COR-L47 (cell line): ENCODE results near the gene TLL2.

ENCODE experiments used
- DNase-seq: peaks from one replicate; lab custom pipeline; 2025; lab: John Stamatoyannopoulos, UW

Gene TLL2

DNA sequence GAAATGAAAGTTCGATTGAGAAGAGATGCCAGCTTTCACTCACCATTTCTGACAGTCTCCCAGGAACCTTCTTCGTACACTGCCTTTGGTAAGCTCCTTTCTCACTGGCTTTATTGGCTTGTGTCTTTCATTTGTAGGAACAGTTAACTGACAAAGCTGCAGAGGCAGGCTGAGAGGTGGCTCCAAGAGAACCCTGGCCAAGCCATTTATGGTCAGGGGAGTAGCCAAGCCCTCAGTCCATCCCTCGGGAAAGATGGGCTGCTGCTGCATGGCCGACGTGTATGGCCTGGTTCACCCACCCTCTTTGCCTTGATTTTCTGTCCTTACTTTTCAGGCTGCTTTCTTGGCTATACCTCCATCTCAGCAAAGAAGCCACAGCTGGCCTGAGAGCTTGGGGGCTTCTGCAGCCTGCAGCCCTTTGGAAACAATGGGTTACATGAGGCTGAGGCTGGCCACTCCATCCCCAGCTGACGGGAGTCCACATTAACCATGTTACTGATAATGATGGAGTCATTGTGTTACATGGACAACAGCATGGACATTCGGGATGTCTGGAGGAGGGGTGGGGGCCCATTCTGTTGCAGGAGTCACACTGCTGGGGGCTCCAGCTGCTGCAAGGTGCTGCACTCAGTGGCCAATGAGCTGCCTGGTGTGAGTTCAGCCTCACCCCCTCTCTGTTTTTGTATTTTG lies 154.7 kb downstream of the TLL2 start, which contains the start of gene OPALIN:
Gene OPALIN, minus strand, starts transcription at position 152 of the 690 bp plus-strand sequence. Its CDS starts 106 bp downstream, at position 46.
- no peak for DNase-seq

DNA sequence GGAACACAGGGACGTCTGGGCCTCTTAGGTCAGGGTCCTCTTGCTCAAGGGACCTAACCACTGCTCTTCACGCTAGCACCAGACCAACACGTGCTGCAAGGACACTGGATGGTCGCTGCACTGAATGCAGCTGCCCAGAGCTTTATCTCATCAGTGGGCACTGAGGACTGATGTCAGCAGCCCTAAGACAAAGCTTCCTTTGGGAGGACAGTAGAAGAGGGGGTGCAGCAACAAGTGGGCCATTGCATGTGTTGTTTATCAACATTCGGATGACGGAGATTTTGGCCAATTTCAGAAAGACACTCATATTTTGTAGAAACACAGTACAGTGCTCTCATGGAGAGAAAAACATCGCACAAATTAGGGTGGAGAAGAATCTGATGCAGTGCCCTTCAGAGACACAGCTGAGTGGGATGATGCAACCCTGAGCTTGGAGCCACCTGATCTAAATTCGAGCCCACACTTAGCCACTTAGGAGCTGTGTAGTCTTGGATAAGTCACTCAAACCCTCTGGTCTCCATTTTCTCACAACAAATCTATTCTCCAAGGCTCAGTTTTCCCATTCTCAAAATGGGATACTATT lies 156.6 kb downstream of the TLL2 start:
- DNase-seq = no peak

DNA sequence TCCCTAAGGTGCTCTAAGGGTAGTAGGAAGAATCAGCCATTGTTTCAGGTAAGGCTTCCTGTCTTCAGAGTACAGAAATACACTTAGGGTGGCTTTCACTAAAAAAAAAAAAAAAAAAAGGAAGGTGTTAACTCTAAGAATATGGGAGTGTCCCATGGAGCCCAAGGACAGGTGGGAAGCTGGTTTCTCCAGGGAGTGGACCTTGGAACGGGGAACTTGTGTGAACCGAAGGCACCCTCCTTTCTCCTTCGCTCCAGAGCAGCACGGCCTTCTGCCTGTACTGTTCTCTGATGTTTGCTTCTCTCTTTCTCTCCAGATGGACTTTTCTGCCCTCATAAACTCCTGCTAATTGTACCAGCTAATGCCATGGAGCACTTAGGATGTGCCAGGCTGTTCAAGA lies 161.1 kb downstream of the TLL2 start:
- no peak for DNase-seq

DNA sequence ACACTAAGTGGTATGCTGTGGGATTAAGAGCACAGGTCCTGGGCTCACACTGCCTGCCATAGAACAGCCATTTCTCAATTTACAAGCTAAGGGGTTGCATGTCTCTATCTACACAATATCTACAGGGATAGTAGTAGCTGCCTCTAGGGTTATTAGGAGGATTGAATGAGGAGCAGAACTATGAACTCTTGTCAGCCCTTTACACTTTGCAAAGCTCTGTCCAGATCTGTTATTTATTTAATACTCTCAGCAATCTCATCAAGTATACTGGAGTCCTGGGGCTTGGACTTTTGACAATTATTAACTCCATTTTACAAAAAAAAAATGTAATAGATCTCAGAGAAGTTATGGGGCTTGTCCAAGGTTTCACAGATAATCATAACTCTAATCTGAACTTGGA lies 161.7 kb downstream of the TLL2 start:
- no peak for DNase-seq

DNA sequence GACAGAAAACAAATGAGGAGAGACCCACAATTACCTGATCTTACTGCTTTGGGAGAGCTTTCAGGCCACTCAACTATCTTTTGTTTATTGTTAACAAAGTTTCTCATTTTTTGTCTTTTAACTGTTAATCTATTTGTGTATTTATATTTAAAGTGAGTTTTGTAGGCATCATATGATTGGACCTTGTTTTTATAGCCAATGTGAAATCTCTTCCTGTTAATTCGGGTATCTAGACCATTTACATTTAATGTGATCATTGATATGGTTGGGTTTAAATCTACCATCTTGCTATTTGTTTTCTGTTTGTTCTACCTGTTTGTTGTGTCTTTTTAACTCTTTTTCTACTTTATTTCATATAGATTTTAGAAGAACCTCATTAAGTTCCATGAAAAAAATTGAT lies 167.4 kb downstream of the TLL2 start:
- DNase-seq = no peak

DNA sequence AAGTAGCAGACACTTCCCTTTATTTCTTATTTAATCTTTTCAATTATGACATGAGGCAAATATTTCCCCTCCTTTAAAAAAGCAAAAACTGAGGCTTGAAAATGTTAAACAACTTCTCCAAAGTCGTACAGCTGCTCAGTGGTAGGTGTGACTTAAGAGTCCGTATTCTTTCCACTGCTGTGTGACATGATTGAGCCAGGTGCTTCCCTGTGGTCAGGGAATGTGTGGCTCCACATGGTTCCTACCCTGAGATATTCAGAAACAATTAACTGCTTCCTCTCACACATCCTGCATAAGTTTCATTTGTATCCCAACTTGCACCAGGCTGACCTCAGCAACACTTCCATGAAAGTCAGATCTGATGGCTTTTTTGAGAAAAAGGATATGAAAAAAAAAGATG lies 168.5 kb downstream of the TLL2 start:
- DNase-seq = no peak

DNA sequence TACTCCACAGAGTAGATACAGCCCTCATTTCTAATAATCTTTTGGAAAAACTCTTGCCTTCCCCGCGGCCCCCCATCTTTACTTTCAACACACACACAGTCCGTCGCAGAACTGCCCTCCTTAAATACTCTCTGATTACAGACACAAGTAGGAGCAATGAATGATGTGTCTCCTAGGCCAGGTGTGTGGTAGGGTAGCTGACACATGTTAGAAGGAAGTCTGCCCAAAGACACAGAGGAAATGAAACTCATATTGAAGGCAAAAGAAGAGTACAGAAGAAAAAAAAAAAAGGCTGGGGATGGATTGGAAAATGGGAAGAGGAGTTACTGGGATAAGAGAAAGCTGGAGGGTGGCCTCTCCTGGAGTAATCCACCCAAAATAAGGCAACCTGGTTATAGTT lies 169.5 kb downstream of the TLL2 start:
- no peak for DNase-seq

DNA sequence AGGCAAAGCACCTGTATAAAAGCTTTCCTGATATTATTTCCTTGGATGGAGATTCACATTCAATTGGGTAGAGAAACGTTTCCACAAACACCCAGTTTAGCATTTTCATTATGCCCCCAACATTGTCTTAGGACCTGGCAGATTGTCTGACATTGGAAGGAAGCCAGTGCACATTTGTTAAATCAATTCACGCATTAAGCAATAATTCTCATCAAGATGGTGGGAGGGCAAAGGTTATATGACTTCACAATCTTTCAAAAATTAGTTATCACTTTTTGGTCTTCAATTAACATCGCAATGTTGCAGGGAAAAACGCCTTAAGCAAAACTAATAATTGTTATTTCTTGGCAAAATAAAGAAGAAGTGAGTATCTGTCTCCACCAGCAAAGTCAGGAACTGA lies 171.3 kb downstream of the TLL2 start:
- no peak for DNase-seq

DNA sequence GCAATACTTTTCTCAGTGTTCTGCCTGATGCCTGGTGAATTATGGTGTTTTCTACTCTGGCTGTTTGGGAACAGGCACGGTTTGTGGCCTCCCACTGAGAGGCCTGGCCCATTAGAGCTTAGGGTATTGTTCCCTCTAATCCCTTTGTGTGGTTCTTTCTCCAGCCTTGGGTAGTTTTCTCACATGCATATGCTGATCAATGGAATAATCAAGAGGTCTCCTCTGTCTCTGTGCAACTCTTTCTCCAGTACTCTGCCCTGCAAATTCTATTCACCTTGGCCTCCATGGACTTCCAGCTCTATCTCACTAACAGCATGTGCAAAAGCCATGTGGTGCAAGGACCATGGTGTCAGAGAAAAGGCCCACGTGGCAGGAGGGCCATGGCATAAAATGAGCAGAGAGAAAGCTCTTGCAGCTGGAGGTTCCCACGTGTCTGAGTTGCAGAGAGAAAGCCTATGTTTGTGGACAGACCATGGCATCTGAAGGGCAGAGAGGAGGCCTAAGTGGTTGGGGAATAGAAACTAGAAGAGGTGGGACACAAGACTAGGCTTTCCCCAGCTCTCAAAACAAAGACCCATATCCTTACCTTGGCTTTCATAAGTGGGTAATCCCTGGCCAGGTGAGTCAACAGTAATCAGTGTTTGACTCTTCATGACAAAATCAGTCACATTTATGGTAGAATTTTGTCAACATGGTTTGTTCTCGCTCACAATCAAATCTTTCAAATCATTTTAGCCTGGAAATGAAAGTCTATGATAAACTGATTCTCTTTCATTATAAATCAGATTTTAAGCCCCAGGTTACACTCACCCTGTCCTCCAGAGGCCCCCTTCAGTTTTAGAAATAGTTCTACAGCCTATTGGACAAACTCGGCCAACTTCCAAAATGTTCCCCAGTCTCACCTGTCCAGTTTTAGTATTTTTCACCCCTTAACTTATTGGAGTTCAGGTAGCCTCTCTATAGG lies 172.2 kb downstream of the TLL2 start:
- no peak for DNase-seq

DNA sequence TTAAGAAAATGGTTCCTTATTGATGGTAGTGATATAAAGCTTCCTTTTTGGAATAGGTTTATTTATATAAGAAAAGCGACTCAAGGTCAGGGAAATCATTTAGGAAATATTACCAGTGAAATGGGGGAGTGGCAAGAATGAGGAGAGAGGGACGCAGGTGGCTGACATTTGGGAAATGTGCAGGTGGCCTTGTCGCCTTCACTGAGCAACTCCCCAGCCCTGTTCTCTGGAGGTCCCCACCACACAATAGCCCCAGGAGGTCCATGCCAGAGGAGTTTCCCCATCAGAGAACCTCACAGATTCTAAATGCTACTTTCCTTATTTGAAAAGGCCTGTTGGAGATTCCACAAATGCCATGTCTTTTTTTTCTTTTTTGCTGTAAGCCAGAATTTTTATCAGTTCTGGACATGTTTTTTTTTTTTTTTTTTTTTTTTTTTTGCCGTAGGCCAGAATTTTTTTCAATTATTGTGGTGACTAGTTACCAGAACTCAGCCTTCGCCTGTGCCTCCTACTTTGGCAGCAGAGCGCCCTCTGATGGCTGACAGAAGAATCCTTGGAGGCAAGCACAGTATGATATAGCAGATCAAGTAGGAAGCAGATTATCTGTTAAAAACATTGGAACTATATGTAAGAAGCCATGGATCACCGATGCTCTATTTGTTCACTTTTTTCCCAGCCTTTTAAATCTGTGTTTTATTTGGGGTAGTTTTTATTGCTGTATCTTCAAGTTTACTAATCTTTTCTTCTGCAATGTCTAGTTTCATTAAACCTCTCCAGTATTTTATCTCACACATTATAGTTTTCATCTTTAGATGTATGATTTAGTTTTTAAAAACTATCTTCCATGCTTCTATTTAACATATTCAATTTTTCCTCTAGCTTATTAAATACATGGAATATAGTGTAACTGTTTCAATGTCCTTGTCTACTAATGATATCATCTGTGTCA lies 173.5 kb downstream of the TLL2 start:
- DNase-seq = no peak

DNA sequence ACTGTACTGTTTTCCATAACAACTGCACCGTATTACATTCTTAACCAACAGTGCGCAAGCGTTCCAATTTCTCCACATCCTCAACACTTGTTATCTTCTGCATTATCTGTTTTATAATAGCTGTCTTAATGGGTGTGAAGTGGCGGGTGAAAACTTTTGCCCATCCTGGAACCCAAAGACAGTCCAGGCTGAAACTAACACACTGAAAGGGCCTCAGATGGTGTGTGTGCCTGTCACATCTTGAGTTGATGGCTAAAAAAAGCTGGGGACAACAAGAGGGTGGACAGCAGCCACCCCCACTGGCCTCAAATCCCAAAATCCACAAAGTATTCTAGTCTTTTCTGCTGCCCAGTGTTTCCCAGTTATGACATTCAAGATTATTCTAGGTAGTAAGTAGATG lies 174.3 kb downstream of the TLL2 start:
- DNase-seq = no peak

DNA sequence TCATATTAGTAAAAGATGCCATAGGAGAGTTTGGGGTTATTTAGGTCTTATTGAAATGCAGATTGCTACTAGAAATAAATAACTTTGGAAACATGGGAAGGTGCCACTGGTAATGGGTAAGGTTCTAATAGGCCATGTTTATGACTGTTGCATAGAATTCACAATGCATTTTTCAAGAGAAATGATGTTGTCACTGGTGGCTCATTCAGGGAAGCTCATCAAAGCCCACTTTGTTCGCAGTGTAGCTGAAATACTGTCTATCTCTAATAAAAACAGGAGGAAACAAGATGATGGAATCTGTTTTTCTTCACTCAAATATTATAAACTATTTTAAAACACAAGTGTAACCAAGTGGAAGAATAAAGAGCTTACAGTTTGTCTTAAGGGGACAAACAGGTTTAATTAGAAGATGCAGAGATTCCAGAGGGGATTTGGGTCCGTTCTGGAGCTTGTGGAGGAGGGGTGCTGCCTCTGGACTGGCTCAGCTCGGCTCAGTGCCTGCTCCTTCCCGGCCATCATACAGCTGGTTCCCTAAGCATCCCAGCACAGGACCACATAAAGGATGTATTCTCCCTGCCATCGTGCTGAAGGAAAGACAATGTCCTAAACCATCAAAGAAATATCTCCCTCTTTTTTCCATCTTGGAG lies 175.3 kb downstream of the TLL2 start:
- DNase-seq = no peak

DNA sequence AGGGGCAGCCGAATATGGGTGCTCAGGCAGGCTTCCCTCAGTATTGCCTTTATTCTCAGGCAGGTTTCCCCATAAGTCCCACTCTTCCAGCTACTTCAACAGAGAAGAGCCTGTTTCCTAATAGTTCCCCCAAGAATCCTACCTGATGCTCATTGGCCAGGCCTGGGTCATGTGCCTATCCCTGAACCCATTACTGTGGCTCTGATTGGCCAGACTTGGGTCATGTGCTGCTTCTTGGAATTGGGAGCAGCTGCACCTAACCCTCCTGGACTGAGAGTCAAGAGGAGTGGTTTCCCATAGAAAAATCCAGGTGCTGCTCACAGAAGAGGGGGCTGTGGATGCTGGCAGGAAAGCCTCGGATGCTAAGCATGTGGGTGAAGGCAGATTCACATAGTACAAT lies 176.6 kb downstream of the TLL2 start:
- DNase-seq = no peak

DNA sequence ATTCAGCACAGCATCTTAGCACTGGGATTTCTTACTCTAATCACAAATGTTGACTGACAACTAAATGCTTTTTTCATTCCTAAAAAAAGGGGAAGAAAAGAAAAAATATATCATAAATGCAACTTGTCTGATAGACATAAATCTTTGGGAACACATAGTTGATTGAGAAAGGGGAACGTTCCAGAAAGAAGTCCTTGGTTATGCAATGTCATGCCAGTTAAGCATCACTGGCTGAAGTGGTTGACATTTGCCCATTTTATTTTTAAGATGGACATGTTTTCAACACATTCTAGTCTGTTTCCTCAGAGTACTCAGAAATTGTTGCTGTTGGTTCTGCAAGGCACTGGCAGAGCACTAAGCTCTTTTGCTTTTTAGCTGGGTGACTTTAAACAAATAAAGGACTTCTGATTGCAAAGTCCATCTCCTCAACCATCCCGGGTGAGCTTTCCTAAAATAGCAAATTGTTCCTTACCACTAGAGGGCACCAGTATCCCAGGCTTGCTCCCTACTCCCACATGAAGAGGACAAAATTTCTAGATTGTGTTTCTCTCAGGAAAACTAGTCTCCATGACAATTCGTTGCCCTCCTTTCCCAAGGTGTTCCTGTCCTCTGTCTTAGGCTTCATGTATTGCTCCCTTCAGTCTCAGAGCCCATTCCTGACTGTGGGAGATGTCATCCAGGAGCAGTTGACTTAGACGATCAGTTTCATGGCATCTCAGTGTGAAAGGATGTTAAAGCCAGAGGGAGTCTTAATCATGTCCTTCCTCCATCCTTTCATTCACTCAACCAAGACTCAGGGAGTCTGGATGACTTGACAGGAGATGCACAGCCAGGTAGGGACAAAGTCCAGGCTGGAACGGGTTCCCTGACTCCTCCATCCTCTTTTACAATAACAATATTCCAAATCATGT lies 178.9 kb downstream of the TLL2 start:
- no peak for DNase-seq

DNA sequence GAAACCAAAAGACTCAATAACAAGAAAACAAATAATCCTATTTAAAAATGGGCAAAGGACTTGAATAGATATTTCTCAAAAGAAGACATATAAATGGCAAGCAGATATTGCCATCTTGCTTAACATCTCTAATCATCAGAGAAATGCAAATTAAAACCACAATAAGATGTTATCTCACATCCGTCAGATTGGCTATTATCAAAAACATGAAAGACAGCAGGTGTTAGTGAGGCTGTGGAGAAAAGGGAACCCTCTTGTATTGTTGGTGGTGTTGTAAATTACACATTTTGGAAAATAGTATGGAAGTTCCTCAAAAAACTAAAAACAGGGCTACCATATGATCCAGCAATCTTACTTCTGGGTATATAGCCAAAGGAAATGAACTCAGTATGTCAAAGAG lies 180.6 kb downstream of the TLL2 start:
- DNase-seq = no peak

DNA sequence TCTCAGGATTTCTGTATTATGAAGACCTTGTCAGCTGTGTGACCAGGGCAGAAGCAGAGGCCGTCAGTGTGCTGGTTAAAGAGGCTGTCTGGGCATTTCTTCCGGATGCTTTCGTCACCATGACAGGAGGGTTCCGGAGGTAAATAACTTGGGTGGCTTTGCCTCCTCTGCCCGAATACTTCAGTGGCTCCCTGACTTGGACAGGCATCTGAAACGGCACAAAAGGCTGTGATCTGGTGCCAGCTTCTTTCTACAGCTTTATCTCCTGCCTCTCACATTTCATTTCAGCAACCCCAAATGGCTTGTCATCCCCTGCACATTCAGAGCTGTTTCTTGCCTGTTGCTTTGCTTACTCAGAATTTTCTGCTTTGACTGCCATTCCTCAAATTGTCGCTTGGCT lies 186.3 kb downstream of the TLL2 start:
- DNase-seq = no peak

DNA sequence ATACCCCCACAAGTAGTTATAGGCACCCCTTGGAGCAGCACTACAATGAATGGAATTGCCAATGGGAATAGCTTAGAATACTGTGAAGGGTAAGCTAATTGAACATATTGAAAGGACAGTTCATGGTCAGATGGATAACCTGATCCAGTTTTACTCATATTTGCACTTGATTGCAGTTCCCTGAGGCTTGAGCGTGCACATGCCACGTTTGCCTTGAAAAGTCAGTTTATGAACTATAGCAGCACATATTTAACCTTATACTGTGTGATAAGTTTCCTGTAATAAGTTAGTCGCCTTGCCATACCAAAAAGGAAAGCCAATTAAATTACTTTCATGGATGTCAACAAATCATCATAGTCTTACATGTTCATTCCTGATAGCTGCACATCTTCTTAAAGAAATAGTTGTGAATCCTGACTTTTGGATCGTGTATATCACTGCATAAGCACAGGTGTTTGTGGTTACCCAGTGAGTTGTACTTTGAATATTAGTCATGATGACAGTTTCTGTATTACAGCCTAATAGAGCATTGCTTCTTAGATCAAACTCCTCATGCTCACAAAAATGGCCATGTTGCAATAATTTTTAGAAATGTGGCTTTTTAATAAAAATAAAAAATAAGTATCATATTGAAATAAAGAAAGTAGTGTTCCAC lies 187.9 kb downstream of the TLL2 start:
- no peak for DNase-seq

DNA sequence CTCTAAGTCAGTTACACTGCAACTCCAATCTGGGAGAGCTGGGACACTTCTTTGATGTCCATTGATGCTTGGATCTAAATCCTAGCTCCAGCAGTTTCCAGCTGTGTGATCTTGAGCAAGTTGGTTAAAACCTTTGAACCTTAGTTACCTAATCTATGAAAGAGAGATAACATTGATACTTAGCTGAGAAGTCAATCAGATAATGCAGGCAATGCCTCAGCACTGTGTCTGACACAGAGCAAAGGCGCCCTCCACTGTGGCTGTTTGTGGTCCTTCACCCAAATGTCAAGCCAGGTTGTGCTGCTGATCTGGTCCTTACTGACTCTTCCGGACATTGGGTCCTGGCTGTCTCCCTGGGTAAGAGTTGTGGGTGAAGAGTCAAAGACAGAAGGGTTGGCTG lies 189.3 kb downstream of the TLL2 start:
- no peak for DNase-seq

DNA sequence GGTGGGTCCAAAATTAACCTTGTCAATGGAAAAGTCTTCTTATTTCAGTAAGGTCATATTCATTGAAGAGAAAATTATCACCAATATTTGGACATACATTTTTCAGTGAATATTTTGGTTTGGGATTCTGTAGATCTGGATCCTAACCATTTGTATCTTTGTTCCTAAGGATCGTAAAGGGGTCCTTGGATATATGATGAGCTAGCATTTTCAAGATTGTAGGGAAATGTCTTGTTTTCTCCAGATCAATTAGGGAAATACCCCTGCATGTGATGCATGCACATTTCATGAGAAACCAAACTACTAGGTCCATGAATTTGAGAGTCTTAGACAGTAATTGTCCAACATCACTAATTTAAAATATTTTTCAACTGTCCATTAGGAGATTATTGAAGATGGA lies 191.5 kb downstream of the TLL2 start:
- no peak for DNase-seq

DNA sequence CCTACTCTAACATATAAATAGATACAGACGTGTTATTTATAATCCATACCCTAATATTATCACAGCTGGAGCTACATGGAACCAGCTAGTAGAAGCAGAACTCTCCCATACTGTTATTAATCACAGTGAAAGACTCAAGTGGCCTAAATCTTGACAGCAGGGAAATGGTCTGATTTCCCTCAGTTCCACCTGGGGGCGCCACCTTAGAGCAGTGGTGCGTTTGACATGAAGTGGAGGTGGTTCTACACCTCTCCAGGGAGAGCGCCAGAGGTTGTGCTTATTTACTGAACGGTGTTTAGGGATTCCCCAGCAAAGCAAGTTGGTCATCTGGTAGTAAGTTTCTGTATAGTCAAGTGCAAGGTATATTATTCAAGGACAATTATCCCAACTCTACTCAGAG lies 191.9 kb downstream of the TLL2 start:
- no peak for DNase-seq
